ENCODE results near the gene MAP1LC3B. TPM values are rescaled to one million over a fixed set of nuclear protein-coding genes. Genes with fewer than 3 reads are reported as not detected.
A peak's percentile ranks its signal among the peaks of the same experiment; 100 is the strongest.

MAP1LC3B gene
- total RNA-seq (83.2 TPM), polyA plus RNA-seq (100 to 1,000 TPM; 123 to 158 (median 140) TPM)

DNA sequence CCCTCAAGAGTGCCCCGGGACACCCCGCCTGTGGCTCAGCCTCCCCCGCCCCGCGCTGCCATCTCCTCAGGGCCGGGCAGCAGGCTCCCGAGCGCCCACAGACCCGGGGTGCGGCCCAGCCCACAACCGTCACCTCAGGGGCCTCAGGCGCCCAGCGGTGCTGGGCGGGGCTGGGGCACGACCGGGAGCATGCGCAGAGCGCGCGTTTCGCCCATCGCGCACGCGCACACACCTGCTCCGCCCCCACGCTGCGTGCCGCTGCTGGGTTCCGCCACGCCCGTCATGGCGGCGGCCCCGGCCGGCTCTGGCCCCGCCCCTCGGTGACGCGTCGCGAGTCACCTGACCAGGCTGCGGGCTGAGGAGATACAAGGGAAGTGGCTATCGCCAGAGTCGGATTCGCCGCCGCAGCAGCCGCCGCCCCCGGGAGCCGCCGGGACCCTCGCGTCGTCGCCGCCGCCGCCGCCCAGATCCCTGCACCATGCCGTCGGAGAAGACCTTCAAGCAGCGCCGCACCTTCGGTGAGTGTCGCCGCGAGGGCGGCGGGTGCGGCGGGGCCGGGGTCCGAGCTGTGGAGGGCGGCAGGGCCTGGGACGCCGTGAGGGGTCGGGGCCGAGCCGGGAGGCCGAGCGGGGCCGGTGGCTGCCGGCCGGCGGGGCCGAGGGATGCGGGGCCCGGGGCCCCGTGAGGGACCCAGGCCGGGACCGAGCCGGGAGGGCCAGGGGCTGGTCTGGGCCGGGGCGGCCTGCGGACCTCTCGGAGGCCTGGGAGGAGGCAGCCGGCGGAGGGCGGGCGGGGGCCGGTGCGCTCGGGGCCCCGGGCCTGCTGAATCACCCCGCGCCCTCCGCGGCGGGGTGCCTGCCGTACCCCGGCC is at the start of gene MAP1LC3B:
TSS of gene MAP1LC3B (plus strand) at position 387 of the 871 bp plus-strand sequence. CDS start at position 479, 92 bp downstream.
- Mint-ChIP-seq H3K27ac (peak within 1 kb of the TSS; percentile 94 to 96 (median 95)), H3K36me3 (peaks cover 3% of the 10 kb centered on the region), H3K27me3 (no peaks in the 10 kb centered on the region), H3K9me3 (no peaks in the 10 kb centered on the region), H3K4me1 (peaks cover 24 to 60% (median 46%) of the 10 kb centered on the region in 4 donors), H3K4me3 (peak within 1 kb of the TSS; percentile 92 to 96 (median 96))
- no peaks in the 10 kb centered on the region for H3K9me3 ChIP-seq (ENCODE audit: control insufficient read depth in 2 of 2, low read length in 2 of 2)
- DNase-seq: peak; percentile 96 to 100 (median 96)
- peaks cover 45% of the 10 kb centered on the region for H3K4me1 ChIP-seq (ENCODE audit: control insufficient read depth, insufficient read depth, low read length, poor library complexity, severe bottlenecking)
- no peaks in the 10 kb centered on the region for H3K27me3 ChIP-seq (ENCODE audit: control insufficient read depth, insufficient read depth, low read length)
- peak within 1 kb of the TSS; percentile 87 for H3K4me3 ChIP-seq (ENCODE audit: low read depth, low read length)
- H3K27ac ChIP-seq (ENCODE audit: insufficient read depth, low read length, poor library complexity, severe bottlenecking): peak within 1 kb of the TSS; percentile 86
- peak; percentile 66 to 71 for ATAC-seq (ENCODE audit: low read depth in 2 of 2)
- H3K36me3 ChIP-seq (ENCODE audit: control insufficient read depth, insufficient read depth, low read length): no peaks in the 10 kb centered on the region

DNA sequence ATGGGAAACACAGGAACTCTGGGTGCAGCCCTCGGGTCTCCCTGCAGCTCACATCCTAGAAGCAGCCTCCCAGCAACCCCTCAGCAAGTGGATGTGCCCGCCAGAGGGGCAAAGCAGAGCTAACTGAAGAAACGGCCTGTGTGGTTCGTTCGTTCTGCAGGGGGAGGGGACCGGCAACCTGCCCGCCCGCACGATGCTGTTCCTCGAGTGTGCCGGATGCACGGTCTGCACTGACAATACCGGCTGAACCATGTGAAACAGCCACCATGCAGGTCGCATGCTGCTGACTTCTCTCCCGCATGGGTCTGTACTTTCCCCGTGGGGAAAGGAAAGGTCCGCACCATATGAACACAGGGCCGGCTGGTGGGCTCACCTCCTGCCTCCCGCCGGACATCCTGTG is 49.6 kb upstream of the MAP1LC3B start:
- no peak overlapping the region for H3K4me3 Mint-ChIP-seq
- H3K4me1 Mint-ChIP-seq: peaks cover 3 to 31% (median 8%) of the 10 kb centered on the region in 4 donors
- no peak overlapping the region for H3K27ac ChIP-seq (ENCODE audit: insufficient read depth, low read length, poor library complexity, severe bottlenecking)
- no peak for ATAC-seq (ENCODE audit: low read depth in 2 of 2)
- no peaks in the 10 kb centered on the region for H3K27me3 ChIP-seq (ENCODE audit: control insufficient read depth, insufficient read depth, low read length)
- no peak overlapping the region for H3K27ac Mint-ChIP-seq
- no peak for DNase-seq
- peaks cover 41% of the 10 kb centered on the region for H3K36me3 ChIP-seq (ENCODE audit: control insufficient read depth, insufficient read depth, low read length)
- no peak overlapping the region for H3K4me3 ChIP-seq (ENCODE audit: low read depth, low read length)
- peaks cover 29% of the 10 kb centered on the region for H3K36me3 Mint-ChIP-seq
- H3K9me3 Mint-ChIP-seq: no peaks in the 10 kb centered on the region
- no peaks in the 10 kb centered on the region for H3K9me3 ChIP-seq (ENCODE audit: control insufficient read depth in 2 of 2, low read length in 2 of 2)
- H3K27me3 Mint-ChIP-seq: no peaks in the 10 kb centered on the region
- peaks cover 8% of the 10 kb centered on the region for H3K4me1 ChIP-seq (ENCODE audit: control insufficient read depth, insufficient read depth, low read length, poor library complexity, severe bottlenecking)

DNA sequence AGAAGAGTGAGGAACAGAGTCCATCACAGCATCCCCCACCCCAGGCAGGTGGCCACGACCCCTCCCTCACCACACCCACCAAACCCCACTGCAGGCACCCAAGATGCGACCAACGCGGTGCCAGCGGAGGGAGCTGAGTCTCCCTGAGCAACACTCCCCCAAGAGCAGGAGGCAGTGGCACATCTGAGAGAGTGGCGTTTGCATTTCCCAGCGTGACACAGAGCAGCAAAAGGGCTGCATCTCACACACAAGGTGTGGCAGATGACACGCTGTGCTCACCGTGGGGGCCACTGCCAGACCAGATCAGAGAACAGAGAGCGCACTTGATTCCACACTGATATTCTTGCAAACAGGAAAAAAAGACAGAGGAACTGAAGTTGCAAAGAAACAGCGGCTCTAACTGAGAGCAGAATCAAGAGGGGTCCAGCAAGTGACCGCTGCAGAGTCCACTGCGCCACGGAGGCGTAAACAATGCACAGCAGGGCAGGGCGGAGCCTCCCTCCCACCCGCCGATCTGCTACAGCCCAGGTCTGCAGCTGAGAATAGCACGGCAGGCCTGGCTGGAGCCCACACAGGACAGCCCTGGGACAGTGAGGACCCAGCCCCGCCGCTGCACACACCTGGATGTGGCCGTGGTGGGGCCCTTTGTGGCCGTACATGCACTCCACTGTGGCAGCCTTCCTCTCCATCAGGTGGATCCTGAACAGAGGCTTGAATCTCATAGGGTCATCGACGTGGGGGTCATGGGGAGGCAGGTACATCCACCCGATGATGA is 49.0 kb upstream of the MAP1LC3B start:
- H3K9me3 Mint-ChIP-seq: no peaks in the 10 kb centered on the region
- Histone ChIP-seq H3K4me1 (ENCODE audit: control insufficient read depth, insufficient read depth, low read length, poor library complexity, severe bottlenecking) (peaks cover 8% of the 10 kb centered on the region), H3K36me3 (ENCODE audit: control insufficient read depth, insufficient read depth, low read length) (peaks cover 41% of the 10 kb centered on the region), H3K27ac (ENCODE audit: insufficient read depth, low read length, poor library complexity, severe bottlenecking) (no peak overlapping the region), H3K9me3 (ENCODE audit: control insufficient read depth in 2 of 2, low read length in 2 of 2) (no peaks in the 10 kb centered on the region), H3K4me3 (ENCODE audit: low read depth, low read length) (no peak overlapping the region), H3K27me3 (ENCODE audit: control insufficient read depth, insufficient read depth, low read length) (no peaks in the 10 kb centered on the region)
- peaks cover 3 to 30% (median 9%) of the 10 kb centered on the region in 4 donors for H3K4me1 Mint-ChIP-seq
- peak overlapping the region in 1 of 3 donors; percentile 70 for H3K27ac Mint-ChIP-seq
- DNase-seq (no peak), ATAC-seq (ENCODE audit: low read depth in 2 of 2) (no peak)
- no peaks in the 10 kb centered on the region for H3K27me3 Mint-ChIP-seq
- peak overlapping the region in 2 of 4 donors; percentile 21 to 76 for H3K4me3 Mint-ChIP-seq
- peaks cover 26% of the 10 kb centered on the region for H3K36me3 Mint-ChIP-seq

DNA sequence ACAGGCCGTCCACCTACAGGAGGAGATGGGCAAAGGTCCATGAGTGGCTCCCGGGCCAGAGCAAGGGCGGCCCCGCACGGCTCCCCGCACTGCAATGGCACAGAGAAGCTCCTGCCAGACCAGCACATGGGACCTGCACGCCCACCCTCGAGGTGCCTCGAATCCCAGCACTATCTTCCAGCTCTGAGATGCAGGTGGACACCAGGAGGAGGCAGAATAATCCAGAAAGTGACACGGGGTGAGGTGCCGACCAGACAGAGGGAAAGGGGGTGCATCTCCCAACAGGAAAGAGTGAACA is 48.4 kb upstream of the MAP1LC3B start:
- Mint-ChIP-seq H3K4me1 (peaks cover 3 to 30% (median 10%) of the 10 kb centered on the region in 4 donors), H3K4me3 (peak overlapping the region in 2 of 4 donors; percentile 21 to 54), H3K27ac (peak overlapping the region in 2 of 3 donors; percentile 49 to 76), H3K27me3 (no peaks in the 10 kb centered on the region), H3K9me3 (no peaks in the 10 kb centered on the region), H3K36me3 (peaks cover 25% of the 10 kb centered on the region)
- no peaks in the 10 kb centered on the region for H3K9me3 ChIP-seq (ENCODE audit: control insufficient read depth in 2 of 2, low read length in 2 of 2)
- ATAC-seq (ENCODE audit: low read depth in 2 of 2) (no peak), DNase-seq (no peak)
- peaks cover 8% of the 10 kb centered on the region for H3K4me1 ChIP-seq (ENCODE audit: control insufficient read depth, insufficient read depth, low read length, poor library complexity, severe bottlenecking)
- H3K27me3 ChIP-seq (ENCODE audit: control insufficient read depth, insufficient read depth, low read length): no peaks in the 10 kb centered on the region
- H3K27ac ChIP-seq (ENCODE audit: insufficient read depth, low read length, poor library complexity, severe bottlenecking): no peak overlapping the region
- peaks cover 44% of the 10 kb centered on the region for H3K36me3 ChIP-seq (ENCODE audit: control insufficient read depth, insufficient read depth, low read length)
- H3K4me3 ChIP-seq (ENCODE audit: low read depth, low read length): no peak overlapping the region

DNA sequence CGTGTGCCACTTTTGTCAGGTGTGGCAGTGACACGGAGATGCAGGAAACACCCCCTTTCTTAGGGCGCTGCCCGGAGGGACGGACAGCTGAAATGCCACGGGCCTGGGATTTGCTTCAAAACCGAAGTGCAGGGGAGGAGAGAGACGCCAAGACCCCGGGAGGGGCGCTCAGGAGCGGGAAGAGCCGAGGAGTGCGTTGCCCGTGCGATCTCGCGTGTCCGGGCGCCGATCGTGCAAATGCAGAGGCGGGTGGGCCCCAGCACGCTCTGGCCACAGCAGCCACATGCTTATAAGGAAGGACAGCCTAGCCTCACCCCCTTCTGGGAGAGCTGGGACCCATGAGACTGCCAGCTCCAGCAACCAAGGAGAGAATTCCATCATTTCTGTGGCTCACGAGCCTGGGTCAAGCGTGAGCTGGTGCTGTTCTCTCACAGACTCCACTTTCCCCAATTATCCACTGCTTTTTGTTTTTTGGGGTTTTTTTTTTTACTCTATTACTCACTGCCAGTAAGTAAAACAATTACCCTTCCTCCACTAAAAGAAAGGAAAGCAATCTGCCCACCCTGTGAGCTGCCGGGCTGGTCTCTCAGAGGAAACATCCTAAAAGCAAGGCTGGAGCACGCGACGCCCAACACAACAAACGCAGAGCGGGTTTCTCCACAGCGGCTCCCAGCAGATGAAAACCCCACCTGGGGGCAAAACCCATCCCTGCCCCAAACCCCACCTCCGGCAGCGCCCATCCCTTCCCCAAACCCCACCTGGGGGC is 47.8 kb upstream of the MAP1LC3B start:
- Histone ChIP-seq H3K4me3 (ENCODE audit: low read depth, low read length) (no peak overlapping the region), H3K27me3 (ENCODE audit: control insufficient read depth, insufficient read depth, low read length) (no peaks in the 10 kb centered on the region), H3K27ac (ENCODE audit: insufficient read depth, low read length, poor library complexity, severe bottlenecking) (peak overlapping the region; percentile 14), H3K4me1 (ENCODE audit: control insufficient read depth, insufficient read depth, low read length, poor library complexity, severe bottlenecking) (peaks cover 8% of the 10 kb centered on the region), H3K9me3 (ENCODE audit: control insufficient read depth in 2 of 2, low read length in 2 of 2) (no peaks in the 10 kb centered on the region), H3K36me3 (ENCODE audit: control insufficient read depth, insufficient read depth, low read length) (peaks cover 40% of the 10 kb centered on the region)
- Mint-ChIP-seq H3K27ac (peak overlapping the region; percentile 55 to 89 (median 79)), H3K9me3 (no peaks in the 10 kb centered on the region), H3K4me3 (peak overlapping the region in 3 of 4 donors; percentile 39 to 90 (median 62)), H3K36me3 (peaks cover 22% of the 10 kb centered on the region), H3K4me1 (peaks cover 3 to 31% (median 13%) of the 10 kb centered on the region in 4 donors), H3K27me3 (no peaks in the 10 kb centered on the region)
- ATAC-seq (ENCODE audit: low read depth in 2 of 2) (no peak), DNase-seq (no peak)

DNA sequence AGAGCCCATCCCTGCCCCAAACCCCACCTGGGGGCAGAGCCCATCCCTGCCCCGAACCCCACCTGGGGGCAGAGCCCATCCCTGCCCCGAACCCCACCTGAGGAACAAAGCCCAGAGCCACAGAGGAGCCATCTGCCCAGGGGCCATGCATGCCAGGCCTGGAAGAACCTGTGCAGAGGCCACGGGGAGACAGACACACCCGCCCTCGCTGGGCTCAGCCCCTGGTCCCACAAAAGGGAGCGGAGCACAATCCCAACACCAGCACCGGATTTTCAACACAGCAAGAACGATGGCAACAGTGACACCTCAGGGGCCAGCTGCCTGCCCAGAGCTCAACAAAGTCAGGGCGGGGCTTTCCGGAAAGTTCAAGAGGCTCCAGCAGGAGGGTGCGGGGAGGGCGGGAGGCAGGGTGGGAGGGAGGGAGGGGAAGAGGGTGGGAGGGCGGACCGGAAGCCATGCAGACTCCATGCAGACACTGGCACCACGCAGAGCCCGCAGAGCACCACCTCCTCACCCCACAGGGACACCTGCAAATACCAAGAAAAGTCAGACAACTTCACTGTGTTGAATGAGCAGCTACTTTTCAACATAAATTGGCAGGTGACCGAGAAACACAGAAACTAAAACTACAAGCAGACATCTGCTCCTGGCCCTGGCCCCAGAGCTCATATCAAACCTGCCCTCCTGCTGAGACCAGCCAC is 47.1 kb upstream of the MAP1LC3B start:
- Histone ChIP-seq H3K36me3 (ENCODE audit: control insufficient read depth, insufficient read depth, low read length) (peaks cover 38% of the 10 kb centered on the region), H3K4me3 (ENCODE audit: low read depth, low read length) (no peak overlapping the region), H3K27me3 (ENCODE audit: control insufficient read depth, insufficient read depth, low read length) (no peaks in the 10 kb centered on the region), H3K9me3 (ENCODE audit: control insufficient read depth in 2 of 2, low read length in 2 of 2) (no peaks in the 10 kb centered on the region), H3K27ac (ENCODE audit: insufficient read depth, low read length, poor library complexity, severe bottlenecking) (peak overlapping the region; percentile 45), H3K4me1 (ENCODE audit: control insufficient read depth, insufficient read depth, low read length, poor library complexity, severe bottlenecking) (peaks cover 8% of the 10 kb centered on the region)
- Mint-ChIP-seq H3K4me1 (peaks cover 3 to 34% (median 15%) of the 10 kb centered on the region in 4 donors), H3K36me3 (peaks cover 24% of the 10 kb centered on the region), H3K27ac (peak overlapping the region; percentile 89 to 99 (median 95)), H3K27me3 (no peaks in the 10 kb centered on the region), H3K9me3 (no peaks in the 10 kb centered on the region), H3K4me3 (peak overlapping the region in 3 of 4 donors; percentile 76 to 91 (median 78))
- DNase-seq (peak; percentile 36 to 86 (median 44)), ATAC-seq (ENCODE audit: low read depth in 2 of 2) (peak; percentile 91 to 92)
